NCI-H1436 treated with DMSO at 0.1 percent for 48 hours (cell line): Measurements from ENCODE around the gene ABAT.

Experiments used
- DNase-seq: peaks from one replicate; lab custom pipeline; 2025; lab: John Stamatoyannopoulos, UW

The ABAT gene

DNA sequence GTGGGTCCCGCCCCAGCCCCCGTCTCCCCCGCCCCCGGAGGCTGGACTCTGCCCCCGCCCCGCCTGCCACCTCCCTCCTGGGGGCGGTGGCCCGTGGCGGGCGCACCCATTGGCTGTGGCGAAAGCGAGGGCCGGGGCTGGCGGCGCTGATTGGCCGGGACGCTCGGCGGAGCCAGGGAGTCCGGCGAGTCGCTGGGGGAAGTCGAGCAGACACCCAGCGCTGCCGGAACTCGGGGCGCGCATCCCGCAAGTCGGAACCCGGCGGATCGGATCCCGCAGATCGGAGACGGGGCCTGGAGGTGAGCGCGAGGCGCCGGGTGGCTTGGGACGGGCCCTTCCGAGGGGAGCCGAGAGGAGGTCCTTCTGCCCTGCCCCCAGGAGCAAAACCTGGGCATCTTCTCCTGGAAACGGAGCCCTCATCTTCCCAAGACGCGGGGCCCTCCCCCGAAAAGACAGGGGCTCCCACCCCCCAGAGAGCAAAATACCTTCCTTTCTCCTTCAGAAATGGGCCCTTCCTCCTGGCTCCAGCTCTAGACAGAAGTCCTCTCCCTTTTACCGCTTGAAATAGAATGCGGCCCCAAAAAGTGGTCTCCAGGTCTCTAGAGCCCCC lies at the start of gene ABAT:
ABAT (plus strand) TSS at position 205 of the 610 bp plus-strand sequence. CDS start 61,123 bp downstream, outside the sequence.
- DNase-seq, result no peak

DNA sequence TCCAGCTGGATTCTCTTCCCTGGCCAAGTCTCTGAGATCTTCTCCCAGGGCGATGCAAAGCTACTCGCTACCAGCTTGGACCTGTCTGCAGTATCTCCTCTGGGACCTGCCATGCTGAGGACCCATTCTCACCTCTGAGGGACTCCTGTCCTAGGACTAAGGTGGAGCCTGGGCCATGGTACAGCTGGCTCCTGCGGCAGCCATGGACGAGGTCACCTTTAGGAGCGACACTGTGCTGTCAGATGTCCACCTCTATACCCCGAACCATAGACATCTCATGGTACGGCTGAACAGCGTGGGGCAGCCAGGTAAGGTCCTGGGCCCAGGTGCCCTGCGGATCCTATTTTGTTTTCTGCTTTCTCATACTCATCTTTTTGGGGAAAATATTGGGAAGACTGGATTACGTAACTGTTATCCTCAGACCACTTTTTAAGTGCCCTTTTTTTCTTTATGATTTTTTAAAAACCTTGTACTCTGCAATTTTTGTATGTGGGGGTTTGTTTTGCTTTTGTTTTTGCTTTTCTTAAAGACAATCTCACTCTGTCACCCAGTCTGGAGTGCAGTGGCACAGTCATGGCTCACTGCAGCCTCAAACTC lies 48.8 kb upstream of the ABAT start:
- DNase-seq, result no peak

- DNase-seq, result no peak
Observed at GRCh38 chr16:8626946-8627345, 47.5 kb upstream of the ABAT start.

GRCh38 chr16:8627456-8627855 lies 47.0 kb upstream of the ABAT start:
- no peak for DNase-seq

DNA sequence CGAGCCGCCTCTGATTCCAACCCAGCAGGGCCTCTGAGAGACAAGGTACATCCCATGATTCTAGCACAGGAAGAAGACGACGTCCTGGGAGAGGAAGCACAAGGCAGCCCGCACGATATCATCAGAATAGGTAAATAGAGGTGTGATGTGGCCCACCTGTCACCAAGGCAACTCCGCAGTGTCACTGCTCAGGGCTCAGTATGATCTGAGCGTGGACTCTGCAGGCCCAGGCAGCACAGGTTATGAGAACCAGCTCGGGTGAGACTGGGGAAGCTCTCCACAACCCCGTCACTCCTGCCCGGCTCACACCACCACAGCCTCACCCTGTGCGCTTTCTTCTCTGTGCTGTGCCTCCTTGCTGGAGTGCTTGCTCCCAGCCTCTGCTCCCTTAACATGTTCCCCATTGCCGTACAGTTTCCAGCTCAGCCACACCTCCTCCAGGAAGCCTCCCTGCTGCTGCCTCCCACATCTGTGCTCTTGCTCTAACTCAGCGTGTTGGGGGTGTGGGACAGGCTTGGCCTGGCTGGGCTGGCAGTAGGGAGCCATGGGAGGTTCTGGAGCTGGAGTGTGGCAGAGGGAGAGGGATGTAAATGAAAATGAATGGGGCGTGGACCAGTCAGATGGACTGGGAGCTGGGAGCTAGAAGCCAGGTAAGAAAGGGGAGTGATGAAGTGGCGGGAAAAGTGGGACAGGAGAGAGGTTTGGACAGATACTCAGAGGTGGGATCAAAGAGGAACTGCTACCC lies 45.3 kb upstream of the ABAT start:
- no peak for DNase-seq

GRCh38 chr16:8630255-8630953 lies 44.0 kb upstream of the ABAT start:
- no peak for DNase-seq

GRCh38 chr16:8631373-8631772 lies 43.0 kb upstream of the ABAT start:
- no peak for DNase-seq

DNA sequence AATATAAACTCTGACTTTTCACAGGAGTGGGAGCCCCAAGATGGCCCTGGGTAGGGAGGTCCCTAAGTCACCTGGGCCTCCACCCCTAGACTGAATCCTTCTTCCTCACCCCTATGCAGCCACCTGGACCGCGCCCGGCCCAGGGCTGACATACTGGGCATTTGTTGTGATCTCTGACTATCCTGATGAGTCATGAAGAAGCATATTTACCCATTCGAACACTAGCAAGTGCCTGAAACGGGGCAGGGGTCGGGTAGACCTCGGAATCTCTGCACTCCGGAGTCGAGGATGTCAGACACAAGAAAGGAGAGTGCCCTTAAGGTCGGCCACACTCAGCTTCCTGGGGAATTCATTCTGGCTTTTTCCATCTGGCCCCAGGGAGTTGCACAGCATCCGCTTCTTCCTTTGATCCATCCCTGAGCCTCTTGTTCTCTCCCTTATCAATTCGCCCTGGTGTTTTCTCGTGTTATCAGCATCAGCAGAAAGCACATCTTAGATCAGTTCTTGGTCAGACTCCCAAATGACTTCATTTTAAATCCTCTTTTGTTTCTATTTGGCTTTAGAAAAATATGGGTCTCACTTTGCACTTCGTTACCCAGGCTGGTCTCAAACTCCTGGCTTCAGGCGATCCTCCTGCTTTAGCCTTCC lies 42.5 kb upstream of the ABAT start:
- no peak for DNase-seq

GRCh38 chr16:8632675-8633182 lies 41.7 kb upstream of the ABAT start:
- no peak for DNase-seq

DNA sequence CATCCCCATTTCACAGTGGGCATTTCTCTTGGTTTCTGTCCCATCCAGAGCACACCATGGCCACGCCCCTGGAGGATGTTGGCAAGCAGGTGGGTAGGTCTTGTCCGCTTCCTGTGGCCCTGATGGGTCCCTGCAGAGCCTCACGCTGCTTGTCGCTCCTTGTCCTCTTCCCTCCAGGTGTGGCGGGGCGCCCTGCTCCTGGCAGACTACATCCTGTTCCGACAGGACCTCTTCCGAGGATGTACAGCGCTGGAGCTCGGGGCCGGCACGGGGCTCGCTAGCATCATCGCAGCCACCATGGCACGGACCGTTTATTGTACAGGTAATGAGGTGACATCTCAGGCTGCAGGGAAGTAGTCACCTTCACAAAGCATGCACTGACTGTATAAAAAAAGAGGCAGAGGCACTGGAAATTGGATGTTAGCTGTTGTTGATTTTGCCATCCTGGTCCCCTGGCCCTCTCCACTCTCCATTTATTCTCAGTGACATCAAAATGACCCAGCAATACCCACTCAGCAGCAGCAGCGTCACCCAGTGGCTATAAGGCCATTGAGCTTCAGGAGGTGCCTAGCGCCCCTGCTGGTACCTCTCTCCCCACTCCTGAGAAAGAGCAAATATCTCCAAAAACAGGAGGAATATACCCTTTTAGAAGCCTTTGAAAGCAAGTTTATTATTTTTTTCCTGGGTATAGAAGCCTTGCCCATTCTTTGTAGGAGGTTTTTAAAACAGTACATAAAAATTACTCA lies 39.3 kb upstream of the ABAT start:
- no peak for DNase-seq

DNA sequence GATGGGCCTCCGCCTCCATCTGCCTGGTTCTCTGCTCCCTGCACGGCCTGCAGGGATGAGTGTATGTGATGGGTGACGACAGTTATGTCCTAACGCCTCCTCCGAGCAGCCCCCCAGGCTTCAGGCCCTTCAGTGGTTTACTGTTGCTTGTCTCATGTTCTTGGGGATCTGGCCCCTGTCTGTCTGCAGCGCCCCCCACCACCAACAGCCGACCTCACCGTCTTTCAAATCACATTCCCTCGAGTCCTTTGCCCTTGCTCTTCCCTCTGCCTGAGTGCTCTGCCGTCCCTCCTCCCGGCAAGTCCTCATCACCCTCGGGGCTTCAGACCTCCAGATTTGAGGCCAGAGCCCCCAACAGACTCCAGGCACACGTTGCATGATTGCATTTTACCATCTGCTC lies 34.7 kb upstream of the ABAT start:
- no peak for DNase-seq

DNA sequence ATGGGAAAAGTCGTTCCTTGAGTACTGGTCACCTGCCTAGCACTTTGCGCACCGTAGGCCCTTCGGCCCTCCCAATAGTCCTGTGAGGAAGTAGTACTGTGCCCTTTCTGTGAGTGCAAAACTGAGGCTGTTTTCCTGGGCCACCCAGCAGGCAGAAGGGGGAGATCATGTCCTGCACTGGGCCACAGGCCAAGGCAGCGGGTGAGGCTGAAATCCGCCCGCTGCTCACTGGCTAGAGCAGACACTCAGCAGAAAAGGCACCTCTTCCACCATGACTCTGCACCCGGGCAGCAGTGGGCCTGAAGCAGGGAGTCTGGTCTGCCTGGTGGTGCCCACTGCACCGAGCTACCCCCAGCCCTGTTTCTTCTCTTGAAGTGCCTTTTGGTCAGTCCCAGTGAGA lies 32.7 kb upstream of the ABAT start:
- no peak for DNase-seq

- no peak for DNase-seq
Observed at GRCh38 chr16:8642146-8642545, 32.3 kb upstream of the ABAT start.

DNA sequence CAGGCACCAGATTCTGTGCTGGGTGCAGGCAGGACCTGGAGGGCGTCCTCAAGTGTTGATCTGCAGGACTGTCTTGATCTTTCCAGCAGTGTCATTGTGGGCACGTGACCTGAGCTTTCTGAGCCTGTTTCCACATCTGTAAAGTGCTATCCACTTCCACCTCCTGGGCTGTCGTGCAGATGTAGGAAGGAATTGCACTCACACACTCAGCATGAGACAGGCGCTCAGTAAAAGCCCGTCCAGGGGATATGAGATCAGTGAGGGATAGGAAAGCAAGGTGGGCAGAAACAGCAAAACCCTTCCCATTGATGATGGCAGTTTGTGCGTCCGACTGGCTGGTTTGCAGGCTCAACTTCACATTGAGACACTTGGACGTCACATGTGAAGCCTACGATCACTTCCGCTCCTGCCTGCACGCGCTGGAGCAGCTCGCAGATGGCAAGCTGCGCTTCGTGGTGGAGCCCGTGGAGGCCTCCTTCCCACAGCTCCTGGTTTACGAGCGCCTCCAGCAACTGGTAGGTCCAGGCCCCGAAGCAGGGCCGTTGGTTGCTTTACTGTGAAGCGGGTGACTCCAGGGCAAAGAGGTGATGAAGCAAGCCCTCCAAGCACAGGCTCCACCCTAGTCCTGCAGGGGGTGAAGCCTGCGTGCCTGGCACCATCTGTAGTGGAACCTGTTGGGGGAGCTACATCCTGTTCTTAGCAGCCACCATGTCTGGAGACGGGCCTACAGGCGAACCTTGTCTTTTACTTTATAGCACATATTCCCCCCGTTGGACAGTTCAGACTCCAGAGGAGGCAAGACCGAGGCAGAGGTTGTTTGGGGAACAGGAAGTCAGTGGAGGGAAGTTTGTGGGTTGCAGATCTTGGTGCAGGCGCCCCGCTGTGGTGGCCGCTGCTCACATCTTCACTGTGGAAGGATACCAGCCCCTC lies 29.9 kb upstream of the ABAT start:
- DNase-seq, result no peak

DNA sequence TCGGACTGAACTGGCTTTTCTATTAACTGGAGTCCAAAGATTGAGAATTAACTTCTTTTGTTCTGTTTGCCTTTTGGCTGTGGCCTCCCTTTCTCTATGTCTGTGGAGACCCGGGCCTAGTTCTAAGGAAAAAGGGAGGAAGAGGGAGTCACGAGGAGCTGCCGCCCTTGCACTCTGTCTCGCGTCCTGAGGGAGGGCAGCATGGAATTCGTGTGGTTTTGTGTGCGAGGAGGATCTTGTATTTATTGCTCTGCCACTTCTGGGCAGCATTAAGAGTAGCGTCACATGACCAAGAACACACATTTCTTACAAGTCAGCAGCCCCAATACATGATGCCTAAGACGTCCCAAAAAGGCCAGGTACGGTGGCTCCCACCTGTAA lies 29.3 kb upstream of the ABAT start:
- no peak for DNase-seq

DNA sequence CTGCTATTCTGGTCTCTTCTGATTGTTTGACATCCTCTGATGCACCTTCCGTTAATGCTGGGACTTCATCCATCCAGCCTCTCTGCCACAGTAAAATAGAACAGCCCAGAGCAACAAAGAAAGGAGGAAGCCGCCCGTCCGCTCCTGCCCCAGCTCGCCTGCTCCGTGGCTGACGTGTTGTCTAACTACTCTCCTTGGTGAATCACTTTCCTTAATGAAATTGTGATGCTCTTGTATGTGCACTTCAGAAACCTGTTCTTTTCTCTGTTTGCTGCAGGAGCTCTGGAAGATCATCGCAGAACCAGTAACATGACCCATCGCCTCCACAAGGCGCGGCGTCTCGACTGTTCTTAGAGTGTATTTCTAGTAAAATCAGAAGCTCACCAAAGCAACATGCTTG lies 28.6 kb upstream of the ABAT start:
- DNase-seq, result no peak

DNA sequence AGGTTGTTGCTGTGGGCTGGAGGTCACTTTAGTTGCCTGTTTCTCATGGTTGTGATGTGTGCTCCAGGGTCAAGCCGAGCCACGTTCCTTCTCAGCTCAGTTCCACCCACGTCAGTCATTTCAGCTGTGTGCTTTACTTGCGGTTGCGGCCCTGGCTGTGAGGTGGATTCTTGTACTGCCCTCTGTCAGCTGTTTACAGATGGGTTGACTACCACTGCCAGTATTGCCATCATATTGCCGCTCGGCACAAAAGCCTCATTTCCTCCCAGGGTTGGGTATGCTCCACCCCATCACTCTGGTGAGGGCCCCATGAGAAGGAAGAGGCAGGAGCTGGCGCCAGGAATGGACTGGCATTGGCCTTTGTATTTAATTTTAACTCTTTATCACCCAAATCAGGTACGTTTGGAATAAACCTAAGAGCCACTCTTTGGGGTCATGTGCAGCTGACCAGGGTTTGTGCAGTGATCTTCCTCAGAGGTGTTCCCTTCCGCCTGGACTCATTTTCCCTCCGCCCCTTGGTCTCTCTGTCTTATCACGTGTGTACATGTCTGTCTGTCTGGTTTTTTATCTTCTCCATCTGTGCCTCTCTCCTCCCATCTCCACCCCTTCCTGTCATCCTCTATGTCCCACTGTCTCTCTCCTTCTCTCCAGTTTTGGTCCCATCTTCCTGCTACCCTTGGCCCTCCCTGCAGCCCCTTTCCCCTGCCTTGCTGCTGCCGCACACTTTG lies 27.9 kb upstream of the ABAT start:
- no peak for DNase-seq

DNA sequence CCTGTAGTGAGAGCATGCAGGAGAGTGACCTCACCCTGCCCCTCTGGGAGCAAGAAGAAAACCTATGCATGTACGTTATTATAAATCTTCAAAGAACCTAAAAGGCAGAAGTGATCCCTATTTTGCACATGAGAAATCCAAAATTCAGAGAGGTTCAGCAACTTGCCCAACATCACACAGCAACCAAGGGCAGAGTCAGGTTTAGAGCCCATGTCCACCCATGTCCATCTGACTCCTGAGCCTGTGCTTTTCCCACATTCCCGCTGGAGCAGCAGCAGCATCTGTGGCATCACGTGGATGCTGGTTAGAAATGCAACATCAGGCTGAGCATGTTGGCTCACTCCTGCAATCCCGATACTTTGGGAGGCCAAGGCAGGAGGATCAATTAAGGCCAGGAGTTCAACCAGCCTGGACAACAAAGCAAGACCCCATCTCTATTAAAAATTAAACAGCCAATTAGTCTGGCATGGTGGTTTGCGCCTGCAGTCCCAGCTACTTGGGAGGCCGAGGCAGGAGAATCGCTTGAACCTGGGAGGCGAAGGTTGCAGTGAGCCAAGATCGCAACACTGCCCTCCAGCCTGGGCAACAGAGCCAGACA lies 26.6 kb upstream of the ABAT start:
- no peak for DNase-seq

GRCh38 chr16:8648877-8649276 lies 25.5 kb upstream of the ABAT start:
- DNase-seq, result no peak
